ENCODE measurements around the gene HDAC4.

HDAC4 gene

DNA sequence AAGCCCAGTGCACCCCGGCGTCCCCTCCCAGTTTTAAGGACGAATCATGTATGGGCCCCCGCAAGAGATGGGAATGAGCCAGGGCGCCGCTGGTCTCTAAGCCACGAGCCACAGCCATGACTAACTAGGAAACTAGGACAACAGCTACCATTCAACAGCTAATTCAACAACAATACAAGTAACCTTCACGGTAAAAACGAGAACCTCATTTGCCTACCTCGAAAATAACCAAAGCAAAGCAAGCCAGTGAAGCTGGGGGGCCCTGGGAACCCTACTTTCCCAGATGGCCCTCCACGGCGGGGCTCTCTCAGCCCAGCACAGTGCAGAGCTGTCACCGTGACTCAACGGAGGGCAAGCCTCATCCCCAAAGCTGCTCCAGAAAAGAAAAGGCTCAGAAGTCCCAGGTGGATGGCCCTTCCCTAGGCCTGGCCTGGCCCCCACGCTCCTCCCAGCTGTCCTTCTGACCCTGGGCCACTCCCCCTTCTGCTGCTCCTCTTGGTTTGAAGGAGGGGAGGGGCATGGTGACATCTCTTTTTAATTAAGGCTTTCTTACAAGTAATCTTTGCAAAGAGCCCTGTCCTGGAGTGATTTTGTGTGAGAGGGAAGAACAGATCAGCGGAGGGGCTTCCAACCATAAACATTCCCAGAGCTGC lies 126.3 kb downstream of the HDAC4 start:
- peak; percentile 39 for DNase-seq
- CTCF ChIA-PET, result interaction anchor here (1.0 to 2.4 kb wide), 7 partner anchors 8 to 40 kb away, joined by 3 to 14 read pairs (median 3); no protein-coding TSS in a partner anchor

DNA sequence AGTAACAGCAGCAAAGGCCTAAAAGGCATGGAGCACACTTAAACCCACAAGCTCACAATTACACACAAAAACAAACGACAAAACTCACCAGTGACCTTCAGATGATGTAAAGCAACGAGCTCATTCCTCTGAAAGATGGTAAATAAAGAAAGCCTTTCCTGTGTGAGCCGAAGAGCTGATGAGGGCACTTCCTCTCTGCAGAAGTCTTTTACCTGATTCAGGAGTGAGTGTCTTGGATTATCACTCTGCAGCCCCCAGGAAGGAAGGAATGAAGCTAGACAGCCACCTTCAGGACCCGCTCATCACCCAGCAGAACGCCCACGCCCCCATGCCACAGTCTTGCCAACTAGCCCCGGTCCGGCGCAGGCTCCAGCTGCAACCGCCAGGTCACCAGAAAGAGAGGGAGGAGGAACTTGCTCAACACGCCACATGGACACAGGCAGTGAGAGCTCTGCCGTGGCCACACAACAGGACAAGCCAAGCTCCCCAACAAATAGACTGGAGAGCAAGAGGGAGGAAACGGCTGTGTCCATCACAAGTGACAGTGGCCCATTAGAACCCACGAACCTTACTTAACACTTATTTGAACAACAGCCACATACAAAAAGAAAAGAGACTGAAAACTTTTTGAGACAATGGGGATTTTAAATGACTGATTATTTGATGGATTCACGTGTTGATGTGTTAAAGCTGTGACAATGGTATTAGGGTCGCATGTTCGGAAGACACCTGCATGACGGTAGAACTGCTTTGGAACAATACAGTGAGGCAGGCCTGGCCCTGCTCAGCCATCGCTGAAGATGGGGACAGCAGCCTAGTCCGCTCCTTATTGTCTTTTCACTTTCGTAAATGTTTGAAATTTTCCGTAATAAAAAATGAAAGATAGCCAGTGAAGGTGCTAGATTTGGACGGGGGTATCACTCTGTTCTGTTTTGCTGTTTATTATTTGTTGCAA lies 127.3 kb downstream of the HDAC4 start:
- no peak overlapping the region for H3K4me3 Mint-ChIP-seq
- peaks cover 29% of the 10 kb centered on the region for H3K36me3 Mint-ChIP-seq
- peaks cover 91% of the 10 kb centered on the region for H3K4me1 Mint-ChIP-seq
- CTCF ChIA-PET, result interaction anchor here (1.1 to 2.3 kb wide), 6 partner anchors 10 to 130 kb away, joined by 3 to 8 read pairs (median 4); no protein-coding TSS in a partner anchor
- peak; percentile 17 for DNase-seq
- H3K27ac Mint-ChIP-seq, result peak overlapping the region; percentile 96
- no peaks in the 10 kb centered on the region for H3K9me3 Mint-ChIP-seq
- H3K27me3 Mint-ChIP-seq, result no peaks in the 10 kb centered on the region

More for the DNA sequence above, 126.3 kb downstream of the HDAC4 start:
- peak overlapping the region; percentile 96 for H3K27ac Mint-ChIP-seq
- H3K9me3 Mint-ChIP-seq, result no peaks in the 10 kb centered on the region
- H3K4me1 Mint-ChIP-seq, result peaks cover 90% of the 10 kb centered on the region
- peaks cover 30% of the 10 kb centered on the region for H3K36me3 Mint-ChIP-seq
- no peaks in the 10 kb centered on the region for H3K27me3 Mint-ChIP-seq
- peak overlapping the region; percentile 62 for H3K4me3 Mint-ChIP-seq

DNA sequence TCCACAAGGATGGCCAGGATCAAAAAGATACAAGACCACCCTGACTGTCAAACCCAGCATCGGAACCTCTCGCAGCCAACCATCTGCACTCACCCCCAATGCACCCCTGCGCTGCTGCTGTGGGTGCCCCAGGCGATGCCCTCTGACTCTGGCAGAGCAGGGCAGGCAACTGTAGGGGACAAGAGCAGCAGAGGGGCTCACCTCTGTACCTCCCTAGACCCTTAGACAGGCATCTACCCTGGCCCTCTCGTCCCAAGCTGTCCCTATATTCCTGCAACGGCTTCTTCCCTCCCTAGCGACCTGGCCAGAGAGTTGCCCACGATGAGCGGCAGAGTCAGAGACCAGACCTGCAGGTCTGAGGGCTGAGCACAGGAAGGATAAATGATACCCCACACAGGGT lies 128.2 kb downstream of the HDAC4 start:
- Mint-ChIP-seq H3K27ac (no peak overlapping the region), H3K36me3 (peaks cover 29% of the 10 kb centered on the region), H3K27me3 (no peaks in the 10 kb centered on the region), H3K4me3 (no peak overlapping the region), H3K4me1 (peaks cover 93% of the 10 kb centered on the region), H3K9me3 (no peaks in the 10 kb centered on the region)
- CTCF ChIA-PET, result interaction anchor here (1.3 kb wide), 1 partner anchor 97 kb away, joined by 5 read pairs; no protein-coding TSS in a partner anchor
- DNase-seq, result peak; percentile 11

DNA sequence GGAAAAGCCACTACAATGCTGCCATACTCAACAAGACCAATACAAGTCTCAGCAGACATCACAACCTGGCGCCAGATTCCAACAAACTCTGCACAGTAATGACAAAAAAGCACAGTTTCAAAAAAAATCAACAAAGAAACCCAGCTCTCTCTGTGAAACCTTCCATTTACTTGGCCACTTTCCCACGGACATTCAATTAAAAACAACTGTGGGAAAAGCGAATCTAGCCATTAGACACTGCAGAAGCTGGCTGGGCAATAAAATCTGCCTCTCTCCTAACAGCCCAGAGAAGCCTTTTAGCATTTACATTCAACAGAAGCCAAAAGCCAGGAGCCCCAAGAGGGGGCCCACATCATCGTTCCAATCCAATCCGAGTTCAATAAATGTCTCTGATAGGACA lies 128.9 kb downstream of the HDAC4 start:
- H3K9me3 Mint-ChIP-seq, result no peaks in the 10 kb centered on the region
- no peaks in the 10 kb centered on the region for H3K27me3 Mint-ChIP-seq
- no peak overlapping the region for H3K4me3 Mint-ChIP-seq
- H3K27ac Mint-ChIP-seq, result no peak overlapping the region
- H3K36me3 Mint-ChIP-seq, result peaks cover 33% of the 10 kb centered on the region
- H3K4me1 Mint-ChIP-seq, result peaks cover 93% of the 10 kb centered on the region
- CTCF ChIA-PET, result interaction anchor here (0.8 to 1.5 kb wide), 3 partner anchors 17 to 98 kb away, joined by 3 to 5 read pairs (median 3); no protein-coding TSS in a partner anchor
- no peak for DNase-seq

DNA sequence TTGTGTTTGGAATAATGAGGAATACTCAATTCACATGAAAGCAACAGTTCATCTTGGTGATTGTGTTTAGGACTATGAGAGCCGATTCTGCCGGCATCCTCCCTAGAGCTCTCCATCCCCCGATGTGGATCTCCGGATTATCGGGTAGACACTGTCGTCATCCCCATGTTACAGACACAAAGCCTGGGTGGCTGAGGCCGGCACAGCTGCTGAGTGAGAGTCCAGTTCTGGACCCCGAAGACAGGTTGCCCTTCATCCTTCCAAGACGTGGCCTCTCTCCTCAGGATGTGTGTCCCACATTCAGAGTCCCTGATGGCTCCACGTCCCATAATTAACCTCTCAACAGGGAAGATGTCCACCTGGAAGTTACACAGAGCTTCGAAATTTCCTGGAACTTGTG lies 129.3 kb downstream of the HDAC4 start:
- peaks cover 37% of the 10 kb centered on the region for H3K36me3 Mint-ChIP-seq
- peak; percentile 7 for DNase-seq
- no peaks in the 10 kb centered on the region for H3K27me3 Mint-ChIP-seq
- no peaks in the 10 kb centered on the region for H3K9me3 Mint-ChIP-seq
- H3K27ac Mint-ChIP-seq, result no peak overlapping the region
- CTCF ChIA-PET, result interaction anchor here (0.8 to 2.2 kb wide), 3 partner anchors 17 to 126 kb away, joined by 3 to 7 read pairs (median 3); no protein-coding TSS in a partner anchor
- no peak overlapping the region for H3K4me3 Mint-ChIP-seq
- H3K4me1 Mint-ChIP-seq, result peaks cover 93% of the 10 kb centered on the region

DNA sequence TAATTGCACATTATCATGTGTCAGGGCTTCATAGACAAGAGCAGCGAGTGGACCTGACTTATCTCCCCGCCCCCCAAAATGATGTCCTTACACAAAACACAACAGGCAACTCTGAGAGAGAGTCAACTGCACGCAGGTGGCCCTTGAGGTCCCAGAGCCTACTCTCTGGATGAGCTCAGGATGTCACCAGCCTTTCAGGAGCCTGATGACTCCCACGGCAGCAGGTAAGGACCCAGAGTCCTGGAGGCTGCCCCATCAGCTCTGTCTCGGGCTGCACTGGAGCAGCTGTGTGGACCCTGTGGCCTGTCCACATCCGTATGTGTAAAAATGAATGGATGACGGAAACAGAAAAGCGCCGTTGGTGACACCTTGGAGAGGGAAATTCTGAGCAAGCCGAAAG lies 130.9 kb downstream of the HDAC4 start:
- Mint-ChIP-seq H3K4me1 (peaks cover 92% of the 10 kb centered on the region), H3K4me3 (no peak overlapping the region), H3K27me3 (no peaks in the 10 kb centered on the region), H3K9me3 (no peaks in the 10 kb centered on the region), H3K27ac (no peak overlapping the region), H3K36me3 (peaks cover 38% of the 10 kb centered on the region)
- CTCF ChIA-PET, result interaction anchor here (2.2 kb wide), 1 partner anchor 128 kb away, joined by 7 read pairs; no protein-coding TSS in a partner anchor
- DNase-seq, result peak; percentile 18

DNA sequence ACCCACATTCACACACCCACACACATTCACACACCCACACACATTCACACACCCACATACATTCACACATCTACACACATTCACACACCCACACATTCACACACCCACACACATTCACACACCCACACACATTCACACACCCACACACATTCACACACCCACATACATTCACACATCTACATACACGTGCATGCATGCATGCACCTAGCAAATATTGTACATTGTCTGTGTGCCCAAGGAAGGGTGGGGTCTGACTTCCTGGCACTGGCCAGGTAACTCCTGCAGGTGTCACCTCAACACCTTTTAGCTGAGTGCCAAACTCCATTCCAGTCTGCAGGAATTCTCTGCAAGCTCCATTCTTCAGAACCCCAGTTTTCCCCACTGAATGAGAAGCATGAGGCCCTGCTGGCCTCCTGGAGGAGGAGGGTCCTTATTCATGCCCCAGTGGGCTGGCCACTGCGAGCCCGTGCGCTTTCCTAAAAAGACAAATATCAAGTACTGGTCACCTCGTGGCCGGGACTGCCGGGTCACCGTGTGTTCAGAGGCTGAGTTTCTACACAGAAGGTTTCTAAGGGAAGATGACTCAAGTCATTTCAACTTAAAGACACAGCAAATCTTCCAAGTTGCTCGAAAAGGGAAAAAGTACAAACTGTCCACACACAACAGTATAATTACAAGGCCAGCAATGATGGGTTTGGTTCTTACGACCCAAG lies 131.5 kb downstream of the HDAC4 start:
- Mint-ChIP-seq H3K4me3 (no peak overlapping the region), H3K36me3 (peaks cover 40% of the 10 kb centered on the region), H3K27ac (peak overlapping the region; percentile 47), H3K4me1 (peaks cover 91% of the 10 kb centered on the region), H3K9me3 (no peaks in the 10 kb centered on the region), H3K27me3 (no peaks in the 10 kb centered on the region)
- peak; percentile 13 for DNase-seq
- CTCF ChIA-PET, result interaction anchor here (2.2 to 4.8 kb wide), 4 partner anchors 112 to 129 kb away, joined by 7 to 24 read pairs (median 14); no protein-coding TSS in a partner anchor

DNA sequence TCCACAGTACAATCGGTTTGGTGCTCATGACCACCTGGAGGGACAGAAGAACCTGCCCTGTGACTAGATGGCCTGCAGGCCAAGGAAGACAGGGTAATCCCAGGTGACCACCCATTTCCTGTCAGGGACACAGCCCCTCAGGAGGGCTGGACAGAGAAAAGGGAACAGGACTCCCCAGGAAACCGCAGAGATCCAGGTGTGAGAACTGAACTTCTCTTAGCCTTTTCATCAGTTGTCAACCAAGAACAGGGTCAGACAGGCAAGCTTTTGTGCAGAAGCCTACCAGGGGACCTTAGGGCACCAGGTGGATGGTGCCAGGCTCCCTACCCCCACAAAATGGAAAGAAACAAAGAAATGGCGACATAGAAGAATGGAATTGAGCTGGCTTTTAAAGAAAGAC lies 132.3 kb downstream of the HDAC4 start:
- no peaks in the 10 kb centered on the region for H3K9me3 Mint-ChIP-seq

DNA sequence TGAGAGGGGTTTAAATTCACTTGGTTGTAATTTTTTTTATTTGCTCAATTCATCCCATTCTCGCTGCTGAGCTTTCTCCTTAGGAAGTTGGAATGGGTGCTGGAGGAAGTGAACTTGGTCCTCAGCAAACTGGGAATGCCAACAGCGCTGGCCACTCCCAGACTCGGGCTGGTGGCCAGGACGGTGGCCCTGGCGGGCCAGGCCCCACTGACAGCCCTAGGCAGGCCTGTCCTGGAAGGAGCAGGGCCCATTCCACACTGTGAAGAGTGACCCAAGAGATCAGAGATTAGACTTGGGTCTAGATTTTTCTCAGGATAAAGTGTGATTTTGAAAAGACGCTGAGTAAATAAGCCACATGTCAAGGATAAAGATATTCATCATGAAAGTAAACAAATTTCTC lies 132.7 kb downstream of the HDAC4 start:
- peak overlapping the region; percentile 98 for H3K27ac Mint-ChIP-seq
- no peaks in the 10 kb centered on the region for H3K27me3 Mint-ChIP-seq
- CTCF ChIA-PET, result interaction anchor here (0.7 to 4.8 kb wide), 21 partner anchors 7 to 232 kb away, joined by 3 to 24 read pairs (median 7); partner anchors contain the start of gene HDAC4

More for the DNA sequence above, 132.3 kb downstream of the HDAC4 start:
- DNase-seq, result peak; percentile 19
- Mint-ChIP-seq H3K27me3 (no peaks in the 10 kb centered on the region), H3K4me1 (peaks cover 91% of the 10 kb centered on the region), H3K36me3 (peaks cover 34% of the 10 kb centered on the region), H3K4me3 (no peak overlapping the region), H3K27ac (peak overlapping the region; percentile 98)
- CTCF ChIA-PET, result interaction anchor here (1.6 to 4.8 kb wide), 7 partner anchors 26 to 128 kb away, joined by 7 to 24 read pairs (median 12); no protein-coding TSS in a partner anchor

DNA sequence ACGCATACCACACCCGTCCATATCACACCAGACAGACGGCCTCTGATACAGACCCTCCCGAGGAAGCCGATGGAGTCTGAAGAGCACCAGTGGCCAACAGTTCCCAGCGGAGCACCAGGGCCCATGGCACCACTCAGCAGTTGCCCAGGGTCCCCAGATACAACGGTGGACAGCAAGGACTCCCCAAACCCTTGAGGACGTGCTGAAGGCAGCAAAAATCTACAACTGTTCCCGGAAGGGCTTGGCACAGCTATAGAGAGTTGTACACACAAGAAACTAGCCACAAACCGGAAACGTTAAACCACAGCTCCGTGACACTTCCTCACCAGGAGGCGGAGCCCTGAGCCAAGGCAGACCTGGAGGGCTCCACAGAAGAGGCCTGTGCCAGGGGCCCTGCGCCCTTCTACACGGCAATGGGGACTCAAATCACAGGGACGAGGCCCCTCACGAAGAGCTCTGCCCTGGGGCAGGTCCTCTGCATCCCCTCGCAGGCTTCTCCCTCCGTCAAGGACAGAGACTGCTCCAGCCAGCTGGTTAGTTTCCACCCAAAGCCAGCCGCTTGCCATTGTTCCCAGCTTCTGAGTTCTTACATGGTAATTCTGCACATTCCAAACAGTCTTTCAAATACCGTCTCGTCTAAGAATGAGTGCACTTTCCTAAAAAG lies 133.4 kb downstream of the HDAC4 start:
- H3K27ac Mint-ChIP-seq, result peak overlapping the region; percentile 98
- DNase-seq, result peak; percentile 96
- peaks cover 32% of the 10 kb centered on the region for H3K36me3 Mint-ChIP-seq
- peak overlapping the region; percentile 98 for H3K4me3 Mint-ChIP-seq
- H3K9me3 Mint-ChIP-seq, result no peaks in the 10 kb centered on the region
- CTCF ChIA-PET, result interaction anchor here (0.7 to 4.8 kb wide), 24 partner anchors 8 to 231 kb away, joined by 3 to 24 read pairs (median 6); partner anchors contain the start of gene HDAC4
- peaks cover 90% of the 10 kb centered on the region for H3K4me1 Mint-ChIP-seq
- H3K27me3 Mint-ChIP-seq, result no peaks in the 10 kb centered on the region

More for the DNA sequence above, 132.7 kb downstream of the HDAC4 start:
- H3K9me3 Mint-ChIP-seq, result no peaks in the 10 kb centered on the region
- peak; percentile 17 for DNase-seq
- H3K36me3 Mint-ChIP-seq, result peaks cover 34% of the 10 kb centered on the region
- peak overlapping the region; percentile 98 for H3K4me3 Mint-ChIP-seq
- H3K4me1 Mint-ChIP-seq, result peaks cover 91% of the 10 kb centered on the region

DNA sequence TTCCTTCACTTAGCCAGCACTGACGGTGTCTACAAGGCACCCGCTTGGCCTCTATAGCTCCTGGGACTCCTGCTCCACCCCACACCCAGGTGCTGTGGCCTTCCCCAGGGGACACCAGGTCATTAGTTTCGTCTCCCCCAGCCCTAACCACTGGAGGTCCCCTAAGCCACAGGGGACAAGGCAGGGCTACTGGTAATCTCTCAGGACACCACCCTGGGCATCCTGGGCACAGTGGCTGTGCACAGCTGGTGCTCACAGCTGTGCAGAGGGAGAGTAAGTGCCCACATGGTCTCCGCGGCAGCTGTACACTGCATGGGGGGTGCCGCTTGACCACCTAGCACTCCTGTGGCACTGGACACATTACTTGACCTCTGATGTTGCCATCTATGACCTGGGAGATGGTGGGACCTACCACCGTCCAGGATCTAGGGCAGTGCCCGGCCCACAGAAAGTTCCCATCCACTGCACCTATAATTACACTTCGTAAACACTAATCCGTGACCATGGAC lies 134.0 kb downstream of the HDAC4 start:
- Mint-ChIP-seq H3K4me3 (peak overlapping the region; percentile 98), H3K27me3 (no peaks in the 10 kb centered on the region), H3K9me3 (no peaks in the 10 kb centered on the region), H3K36me3 (peaks cover 33% of the 10 kb centered on the region), H3K4me1 (peaks cover 90% of the 10 kb centered on the region), H3K27ac (peak overlapping the region; percentile 98)
- peak; percentile 32 for DNase-seq
- CTCF ChIA-PET, result interaction anchor here (0.7 to 4.8 kb wide), 25 partner anchors 8 to 231 kb away, joined by 3 to 24 read pairs (median 6); partner anchors contain the start of gene HDAC4

DNA sequence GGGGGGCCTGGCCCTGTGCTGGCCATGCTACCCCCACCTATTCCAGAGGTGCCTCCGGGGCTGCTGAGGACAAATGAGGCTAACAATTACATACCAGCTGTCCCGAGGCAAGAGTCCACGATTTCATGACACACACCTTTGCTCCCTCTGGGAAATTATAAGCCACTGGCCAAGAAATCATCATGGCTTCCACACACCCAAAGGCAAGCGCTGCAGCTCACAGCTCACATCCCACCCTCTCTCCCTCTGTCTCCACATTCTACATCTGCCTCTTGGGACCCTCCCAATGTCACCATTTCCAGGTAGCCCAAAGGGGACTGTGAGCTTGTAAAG lies 134.4 kb downstream of the HDAC4 start:
- DNase-seq, result no peak
- CTCF ChIA-PET, result interaction anchor here (0.7 to 4.8 kb wide), 9 partner anchors 9 to 135 kb away, joined by 3 to 24 read pairs (median 5); partner anchors contain the start of gene HDAC4
- Mint-ChIP-seq H3K9me3 (no peaks in the 10 kb centered on the region), H3K4me1 (peaks cover 88% of the 10 kb centered on the region), H3K36me3 (peaks cover 30% of the 10 kb centered on the region), H3K27me3 (no peaks in the 10 kb centered on the region), H3K4me3 (peak overlapping the region; percentile 98), H3K27ac (peak overlapping the region; percentile 98)
